Activated CD4-positive, CD25-positive, alpha-beta regulatory T cell treated with anti-CD3 and anti-CD28 coated beads, Interleukin-2, amount 50 U/mL, for 24 hours (primary cell): Measurements from ENCODE around the gene ACACB.

ENCODE experiments used
- ATAC-seq, 2 donors: fragments of 150-1000 bp; cut with Tn5 transposase; one replicate each; pipeline ENCODE4 v1.10.0; 2021; ENCODE audit warnings: mild to moderate bottlenecking in 1 of 2, moderate library complexity in 1 of 2

ACACB gene

GRCh38 chr12:109110988-109111495 lies 5.3 kb upstream of the ACACB start:
- peak; percentile 83 to 87 for ATAC-seq

GRCh38 chr12:109112720-109113465 lies 3.5 kb upstream of the ACACB start:
- ATAC-seq: no peak

- no peak for ATAC-seq
Measured at GRCh38 chr12:109113661-109114321, 2.6 kb upstream of the ACACB start.

GRCh38 chr12:109114644-109115043 lies 1.7 kb upstream of the ACACB start:
- no peak for ATAC-seq

- ATAC-seq: no peak
Measured at GRCh38 chr12:109115404-109115757, 1.0 kb upstream of the ACACB start.

- ATAC-seq: no peak
Measured at GRCh38 chr12:109116611-109116949, 193 bp downstream of the ACACB start.

- ATAC-seq: no peak
Measured at GRCh38 chr12:109120095-109120494, 3.7 kb downstream of the ACACB start.

GRCh38 chr12:109120557-109120956 lies 4.2 kb downstream of the ACACB start:
- ATAC-seq: no peak

- no peak for ATAC-seq
Measured at GRCh38 chr12:109121346-109121880, 5.0 kb downstream of the ACACB start.

GRCh38 chr12:109124878-109125648 lies 8.7 kb downstream of the ACACB start:
- no peak for ATAC-seq

GRCh38 chr12:109125791-109126190 lies 9.4 kb downstream of the ACACB start:
- no peak for ATAC-seq

- no peak for ATAC-seq
Measured at GRCh38 chr12:109126784-109127183, 10.4 kb downstream of the ACACB start.

GRCh38 chr12:109127533-109128242 lies 11.3 kb downstream of the ACACB start:
- no peak for ATAC-seq

- ATAC-seq: no peak
Measured at GRCh38 chr12:109130297-109131153, 14.1 kb downstream of the ACACB start.

- no peak for ATAC-seq
Measured at GRCh38 chr12:109131154-109132050, 15.0 kb downstream of the ACACB start.

GRCh38 chr12:109134186-109134917 lies 18.0 kb downstream of the ACACB start:
- no peak for ATAC-seq

- no peak for ATAC-seq
Measured at GRCh38 chr12:109137055-109137454, 20.7 kb downstream of the ACACB start.

- ATAC-seq: no peak
Measured at GRCh38 chr12:109139360-109139759, 23.0 kb downstream of the ACACB start.

- no peak for ATAC-seq
Measured at GRCh38 chr12:109139791-109140190, 23.4 kb downstream of the ACACB start.

GRCh38 chr12:109140560-109140959 lies 24.2 kb downstream of the ACACB start:
- no peak for ATAC-seq
